Activated CD4-positive, CD25-positive, alpha-beta regulatory T cell treated with anti-CD3 and anti-CD28 coated beads, Interleukin-2, amount 50 U/mL, for 72 hours (primary cell): Measurements from ENCODE around the gene SCNM1.
"Not testable (repeated sequence)": the region's sequence is repeated elsewhere in the genome, so short reads cannot be mapped to it uniquely, and the experiment has no call there.

ENCODE experiments used
- DNase-seq: peaks from one replicate; pipeline ENCODE4 v3.0.0; 2021

The SCNM1 gene

GRCh38 chr1:151146412-151147131 lies 19.4 kb upstream of the SCNM1 start, which contains the start of gene SEMA6C:
SEMA6C (minus strand) TSS chr1:151146631; CDS start chr1:151142621, 4,010 bp downstream.
- peak; percentile 86 for DNase-seq

DNA sequence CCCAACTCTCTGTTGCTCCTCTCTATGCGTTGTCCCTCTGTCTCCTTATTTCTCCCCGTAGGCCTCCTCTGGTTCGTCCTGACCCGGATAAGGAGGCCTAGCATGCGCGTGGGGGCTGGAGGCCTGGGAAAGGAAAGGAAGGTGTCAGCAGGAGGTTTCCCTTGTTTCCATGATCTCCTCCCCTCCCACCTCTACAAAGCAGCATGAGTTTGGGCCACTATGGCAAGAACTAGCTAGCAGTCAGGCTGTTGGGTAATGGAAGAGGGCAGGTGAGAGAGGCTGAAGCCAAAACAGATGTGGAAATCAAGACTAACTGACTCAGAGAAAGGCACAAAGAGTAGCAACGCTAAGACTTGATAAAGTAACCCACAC lies 18.8 kb upstream of the SCNM1 start:
- DNase-seq = no peak

- no peak for DNase-seq
These were observed 18.3 kb upstream of the SCNM1 start for GRCh38 chr1:151147665-151148064.

- peak; percentile 77 for DNase-seq
These were observed 9.5 kb upstream of the SCNM1 start, which contains the start of gene TNFAIP8L2 for GRCh38 chr1:151156515-151156819. TNFAIP8L2 (plus strand) TSS chr1:151156649; CDS start chr1:151158698, 2,049 bp downstream.

DNA sequence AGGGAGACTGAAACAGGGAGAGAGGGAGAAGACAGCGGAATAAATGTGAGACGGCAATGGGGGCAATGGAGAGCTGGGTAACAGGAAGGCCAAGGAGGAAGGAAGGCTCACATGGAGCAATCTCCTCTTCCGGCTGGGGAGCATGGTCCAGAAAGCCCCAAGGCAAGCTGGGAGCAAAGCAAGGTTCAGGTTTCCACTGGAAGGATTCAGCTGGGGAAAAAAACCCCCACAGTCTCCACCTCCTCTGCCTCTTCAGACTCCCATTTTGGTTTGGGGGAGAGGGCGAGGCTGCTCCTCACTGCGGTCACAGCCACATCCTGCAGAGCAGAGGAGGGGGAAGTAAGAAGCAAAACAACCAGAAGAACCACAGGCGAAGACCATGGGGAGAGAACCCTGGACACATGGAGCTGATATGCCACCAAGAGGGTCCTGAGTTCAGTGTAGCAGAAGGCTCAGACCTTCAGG lies 8.8 kb upstream of the SCNM1 start:
- peak; percentile 54 for DNase-seq

DNA sequence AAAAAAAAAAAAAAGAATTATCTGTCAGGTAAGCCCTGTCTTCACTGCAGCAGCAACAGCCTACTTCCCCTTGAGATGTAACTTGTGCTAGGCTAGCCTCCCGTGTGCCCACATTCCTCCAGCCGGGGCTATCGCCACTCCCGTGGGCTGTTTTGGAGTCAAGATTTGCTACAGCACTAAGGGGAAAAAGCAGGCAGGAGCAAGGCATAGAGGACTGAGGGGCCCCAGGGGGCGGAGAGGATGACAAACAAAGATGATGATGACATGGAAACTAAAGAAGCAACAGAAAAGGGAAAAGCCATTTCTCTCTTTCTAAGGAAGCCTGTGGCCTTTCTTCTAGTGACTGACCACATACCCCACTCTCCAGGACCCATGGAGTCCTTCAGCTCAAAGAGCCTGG lies 7.6 kb upstream of the SCNM1 start:
- DNase-seq = no peak

DNA sequence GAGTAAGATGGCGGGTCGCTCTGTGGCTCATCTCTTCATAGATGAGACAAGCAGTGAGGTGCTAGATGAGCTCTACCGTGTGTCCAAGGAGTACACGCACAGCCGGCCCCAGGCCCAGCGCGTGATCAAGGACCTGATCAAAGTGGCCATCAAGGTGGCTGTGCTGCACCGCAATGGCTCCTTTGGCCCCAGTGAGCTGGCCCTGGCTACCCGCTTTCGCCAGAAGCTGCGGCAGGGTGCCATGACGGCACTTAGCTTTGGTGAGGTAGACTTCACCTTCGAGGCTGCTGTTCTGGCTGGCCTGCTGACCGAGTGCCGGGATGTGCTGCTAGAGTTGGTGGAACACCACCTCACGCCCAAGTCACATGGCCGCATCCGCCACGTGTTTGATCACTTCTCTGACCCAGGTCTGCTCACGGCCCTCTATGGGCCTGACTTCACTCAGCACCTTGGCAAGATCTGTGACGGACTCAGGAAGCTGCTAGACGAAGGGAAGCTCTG lies 7.1 kb upstream of the SCNM1 start:
- no peak for DNase-seq

DNA sequence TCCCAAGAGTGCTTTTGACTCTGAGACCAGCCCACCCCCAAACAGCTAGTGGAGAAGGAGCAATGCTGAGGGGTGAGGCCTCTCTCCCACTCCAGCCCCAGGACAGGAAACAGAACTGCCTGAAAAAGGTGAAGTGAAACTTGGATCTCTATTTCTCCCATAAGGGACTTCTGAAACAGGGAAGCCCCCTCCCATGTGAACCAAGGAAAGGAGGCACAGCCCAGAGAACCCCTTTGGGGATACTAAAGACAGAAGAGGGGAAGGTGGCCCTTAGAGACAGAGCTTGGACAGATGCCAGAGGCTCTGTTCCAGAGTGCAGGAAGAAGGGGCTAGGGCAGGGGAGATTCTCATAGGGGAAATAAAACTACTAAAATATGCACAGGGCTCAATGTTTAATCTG lies 6.6 kb upstream of the SCNM1 start:
- no peak for DNase-seq

- DNase-seq = no peak
These were observed 1.1 kb upstream of the SCNM1 start for GRCh38 chr1:151164732-151165280.

GRCh38 chr1:151165281-151165737 lies 635 bp upstream of the SCNM1 start:
- DNase-seq = no peak

- no peak for DNase-seq
These were observed 587 bp downstream of the SCNM1 start for GRCh38 chr1:151166505-151166956.

GRCh38 chr1:151167116-151167515 lies 1.2 kb downstream of the SCNM1 start:
- DNase-seq = no peak

DNA sequence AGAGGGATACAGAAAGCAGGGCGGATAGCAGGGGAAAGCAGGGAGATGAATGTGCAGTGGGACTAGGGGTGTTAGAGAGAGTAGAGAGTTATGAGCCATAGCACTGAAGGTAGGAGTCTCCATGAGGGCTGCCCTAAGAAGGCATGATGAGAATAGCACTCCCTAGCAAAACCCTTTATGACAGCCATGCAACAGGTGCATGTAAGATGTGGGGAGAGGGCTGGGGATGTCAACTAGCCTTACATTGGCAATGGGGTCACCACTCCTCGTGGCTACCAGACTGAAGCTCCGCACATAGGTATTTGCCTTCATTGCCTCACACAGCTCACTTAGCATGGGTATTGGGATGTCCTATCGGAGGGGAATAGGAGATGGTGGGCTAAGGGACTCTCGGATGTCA lies 5.2 kb downstream of the SCNM1 start:
- DNase-seq = no peak

DNA sequence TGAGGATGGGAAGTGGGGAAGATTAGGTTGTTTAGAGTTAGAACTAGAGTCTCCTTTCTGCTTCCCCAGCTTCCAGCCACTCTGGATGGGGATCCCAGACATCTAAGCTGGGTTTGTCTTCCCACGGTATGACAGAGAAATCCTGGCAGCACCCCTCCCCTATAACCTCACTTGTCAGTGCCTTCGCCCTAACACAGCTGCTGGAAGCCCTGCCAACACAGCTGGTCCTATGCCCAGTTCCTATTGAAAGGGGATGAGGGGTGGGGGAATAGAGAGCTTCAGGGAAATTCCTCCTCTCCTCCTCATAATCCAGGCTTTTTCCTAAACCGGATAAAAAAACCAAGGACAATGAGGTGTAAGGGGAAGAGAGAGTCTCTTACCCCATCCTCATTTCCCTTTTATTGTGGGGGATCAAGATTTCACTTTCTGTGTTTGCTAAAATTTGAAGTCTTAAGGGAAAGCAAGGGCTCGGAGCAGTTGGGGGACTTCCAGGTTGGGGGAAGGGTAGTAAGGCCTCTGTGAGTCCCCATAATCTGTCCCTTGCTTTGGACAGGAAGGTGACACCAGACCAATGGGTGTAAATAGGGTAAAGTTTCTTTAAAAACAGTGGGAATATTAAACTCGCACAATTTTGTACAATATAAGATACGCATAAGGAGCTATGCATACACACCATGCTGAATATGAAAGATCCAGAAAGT lies 9.2 kb downstream of the SCNM1 start:
- DNase-seq = no peak

DNA sequence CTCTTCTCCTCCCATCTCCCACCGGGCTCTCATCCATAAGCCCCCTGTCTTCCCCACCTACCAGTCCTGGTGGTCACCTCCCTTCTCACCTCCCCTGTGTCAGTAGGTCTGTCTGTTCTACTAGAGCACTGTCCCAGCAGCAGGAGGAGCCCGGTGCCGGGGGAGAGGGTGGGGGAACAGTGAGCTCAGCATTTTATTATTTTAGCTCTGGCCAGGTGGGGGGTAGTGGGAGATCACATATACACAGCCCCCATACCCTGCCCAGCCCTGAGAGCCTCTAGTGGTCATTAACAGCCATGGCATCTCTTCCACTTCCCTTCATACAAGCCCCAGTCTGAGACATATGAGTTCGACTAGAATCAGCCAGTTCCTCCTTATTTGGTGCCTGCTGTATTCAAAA lies 9.9 kb downstream of the SCNM1 start, which contains the start of gene TMOD4:
Gene TMOD4, minus strand, starts transcription at position 119 of the 400 bp plus-strand sequence. CDS start 1,106 bp downstream, outside the sequence.
- DNase-seq = no peak

DNA sequence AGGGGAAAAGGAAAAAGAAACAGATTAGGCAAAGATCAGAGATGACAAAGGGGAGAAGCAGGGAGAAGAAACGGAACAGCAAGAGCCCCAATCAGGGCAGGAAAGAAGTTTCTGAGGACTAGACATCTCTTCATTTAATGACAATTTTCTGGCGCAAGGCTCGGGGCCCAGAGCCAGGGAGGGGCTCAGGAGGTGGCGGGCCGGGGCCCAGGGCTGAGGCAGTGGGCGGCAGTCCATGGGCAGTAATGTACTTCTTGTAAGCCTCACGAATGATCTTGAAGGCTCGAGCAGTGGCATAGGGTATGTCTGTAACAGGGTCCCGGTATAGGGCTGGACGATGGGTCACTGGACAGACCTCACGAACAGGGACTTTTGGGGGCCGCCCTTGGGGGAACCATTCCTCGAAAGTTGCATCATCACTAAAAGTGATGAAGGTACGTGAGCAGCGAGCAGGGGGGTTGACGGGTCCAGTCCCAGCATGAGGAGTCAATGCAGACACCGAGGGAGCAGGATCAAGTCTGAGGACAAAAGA lies 10.6 kb downstream of the SCNM1 start:
- DNase-seq = no peak

- DNase-seq = no peak
These were observed 18.3 kb downstream of the SCNM1 start for GRCh38 chr1:151184211-151184610.

- DNase-seq = no peak
These were observed 21.3 kb downstream of the SCNM1 start for GRCh38 chr1:151187205-151187604.

- DNase-seq = not testable (repeated sequence)
These were observed 22.7 kb downstream of the SCNM1 start for GRCh38 chr1:151188667-151189066.

DNA sequence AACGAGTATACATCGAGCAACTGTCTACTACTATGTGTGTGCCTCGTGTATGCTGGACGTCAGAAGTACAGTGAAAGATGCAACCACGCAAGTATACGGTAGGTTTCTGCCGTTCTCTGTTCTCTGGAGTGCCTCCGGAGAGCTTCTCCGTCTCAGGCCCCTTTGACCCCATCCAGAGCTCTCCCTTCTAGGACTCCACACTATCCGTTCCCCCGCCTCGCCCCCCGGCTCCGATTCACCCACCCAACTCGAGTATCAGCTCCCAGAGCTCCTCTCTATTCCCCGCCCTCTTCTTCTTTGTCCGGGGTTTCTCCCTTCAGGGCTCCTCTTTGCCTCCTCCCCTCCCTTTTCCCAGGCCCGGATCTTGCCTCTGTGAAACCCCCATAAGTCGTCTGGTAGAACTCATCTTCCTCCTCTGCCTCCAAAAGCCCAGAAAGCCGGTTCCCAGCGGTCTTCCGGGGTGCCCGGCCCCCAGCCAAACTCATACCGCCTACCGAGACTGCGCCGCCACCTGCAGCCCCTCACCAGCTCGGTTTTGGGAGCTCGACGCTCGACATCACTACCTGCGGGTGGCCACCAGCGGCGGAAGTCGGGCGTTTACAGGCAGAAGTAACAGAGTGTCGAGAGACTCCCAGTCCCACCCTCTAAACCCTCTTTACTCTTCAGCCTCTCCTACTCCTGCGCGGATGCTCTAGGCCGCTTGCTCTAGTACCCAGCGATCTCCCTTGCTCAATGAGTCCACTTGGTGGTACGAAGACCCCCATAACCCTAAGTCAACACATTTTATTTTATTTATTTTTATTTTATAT lies 23.9 kb downstream of the SCNM1 start, which contains the start of gene VPS72:
Gene VPS72, minus strand, starts transcription at position 561 of the 809 bp plus-strand sequence. Its CDS starts 76 bp downstream, at position 485.
- DNase-seq = peak; percentile 78

- DNase-seq = no peak
These were observed 26.1 kb downstream of the SCNM1 start for GRCh38 chr1:151192047-151192446.

- no peak for DNase-seq
These were observed 27.4 kb downstream of the SCNM1 start for GRCh38 chr1:151193304-151193703.
